Activated T-helper 1 cell treated with Interleukin-2 at 50 U/mL for 16 hours (primary cell): Measurements from ENCODE around the gene COASY.

Experiments used
- DNase-seq: peaks from one replicate; pipeline ENCODE4 v3.0.0-alpha.2; 2020; ENCODE audit warnings: low read depth

Gene COASY

GRCh38 chr17:42561897-42562387 is at the start of gene COASY:
Gene COASY, plus strand, starts transcription at chr17:42562148. Its CDS starts 475 bp downstream, at chr17:42562623.
- DNase-seq: peak; percentile 82

- DNase-seq: no peak
Measured at GRCh38 chr17:42512246-42512645, 49.7 kb upstream of the COASY start.

GRCh38 chr17:42512733-42513251 is 49.2 kb upstream of the COASY start:
- DNase-seq: no peak

GRCh38 chr17:42513686-42514085 is 48.3 kb upstream of the COASY start:
- DNase-seq: no peak

GRCh38 chr17:42514279-42514678 is 47.7 kb upstream of the COASY start:
- DNase-seq: no peak

GRCh38 chr17:42514867-42515266 is 47.1 kb upstream of the COASY start:
- DNase-seq: no peak

- DNase-seq: peak; percentile 63
Measured at GRCh38 chr17:42517516-42517915, 44.4 kb upstream of the COASY start.

GRCh38 chr17:42518046-42518754 is 43.7 kb upstream of the COASY start:
- no peak for DNase-seq

- no peak for DNase-seq
Measured at GRCh38 chr17:42518755-42519545, 43.0 kb upstream of the COASY start.

GRCh38 chr17:42519546-42520491 is 42.1 kb upstream of the COASY start:
- DNase-seq: no peak

- DNase-seq: no peak
Measured at GRCh38 chr17:42520540-42520951, 41.4 kb upstream of the COASY start.

GRCh38 chr17:42521036-42521435 is 40.9 kb upstream of the COASY start:
- no peak for DNase-seq

- no peak for DNase-seq
Measured at GRCh38 chr17:42521666-42522262, 40.2 kb upstream of the COASY start.

- no peak for DNase-seq
Measured at GRCh38 chr17:42522263-42522790, 39.6 kb upstream of the COASY start.

- no peak for DNase-seq
Measured at GRCh38 chr17:42522798-42523278, 39.1 kb upstream of the COASY start.

- DNase-seq: no peak
Measured at GRCh38 chr17:42525221-42525620, 36.7 kb upstream of the COASY start.

GRCh38 chr17:42526031-42526444 is 35.9 kb upstream of the COASY start:
- DNase-seq: no peak

- no peak for DNase-seq
Measured at GRCh38 chr17:42527932-42528331, 34.0 kb upstream of the COASY start.

- no peak for DNase-seq
Measured at GRCh38 chr17:42529061-42529460, 32.9 kb upstream of the COASY start.

GRCh38 chr17:42530952-42531454 is 30.9 kb upstream of the COASY start:
- DNase-seq: no peak
